Mesothelial cell of epicardium (in vitro differentiated cells): ENCODE data around the gene MYBPC3. TPM values are rescaled to one million over a fixed set of nuclear protein-coding genes. Genes with fewer than 3 reads are reported as not detected.

Source experiments
- DNase-seq, 2 experiments: peaks; one replicate each; pipeline ENCODE4 v3.0.0; 2021; ENCODE audit warnings: low spot score in 2 of 2; ENCODE audit not compliant: unreplicated experiment in 2 of 2
- H3K27ac Mint-ChIP-seq: 2 replicates; pipeline ENCODE4 v1.8.0; 2021; ENCODE audit warnings: mixed read lengths
- H3K27me3 Mint-ChIP-seq: 2 replicates; pipeline ENCODE4 v1.8.0; 2021; ENCODE audit warnings: low read depth, mixed read lengths
- H3K36me3 Mint-ChIP-seq: 2 replicates; pipeline ENCODE4 v1.8.0; 2021; ENCODE audit warnings: mixed read lengths
- H3K4me1 Mint-ChIP-seq: 2 replicates; pipeline ENCODE4 v1.8.0; 2021; ENCODE audit warnings: mixed read lengths
- H3K4me3 Mint-ChIP-seq: 2 replicates; pipeline ENCODE4 v1.8.0; 2021; ENCODE audit warnings: mild to moderate bottlenecking, moderate library complexity, mixed read lengths
- H3K9me3 Mint-ChIP-seq: 2 replicates; pipeline ENCODE4 v1.8.0; 2021; ENCODE audit warnings: mixed read lengths
- total RNA-seq: library from RNA; stranded (reverse); gene quantifications from 3 replicates; pipeline ENCODE4 v1.2.1, GENCODE V29; 2021
- TF ChIP-seq, protein P1 (sequence below): fragments of 200-600 bp; sonication (generic); IDR thresholded peaks from one replicate; pipeline ENCODE4 v1.5.0; 2021; ENCODE audit warnings: antibody characterized with exemption; ENCODE audit not compliant: unreplicated experiment

The MYBPC3 gene
- total RNA-seq, 1 donor from 2014 or later = not detected

DNA sequence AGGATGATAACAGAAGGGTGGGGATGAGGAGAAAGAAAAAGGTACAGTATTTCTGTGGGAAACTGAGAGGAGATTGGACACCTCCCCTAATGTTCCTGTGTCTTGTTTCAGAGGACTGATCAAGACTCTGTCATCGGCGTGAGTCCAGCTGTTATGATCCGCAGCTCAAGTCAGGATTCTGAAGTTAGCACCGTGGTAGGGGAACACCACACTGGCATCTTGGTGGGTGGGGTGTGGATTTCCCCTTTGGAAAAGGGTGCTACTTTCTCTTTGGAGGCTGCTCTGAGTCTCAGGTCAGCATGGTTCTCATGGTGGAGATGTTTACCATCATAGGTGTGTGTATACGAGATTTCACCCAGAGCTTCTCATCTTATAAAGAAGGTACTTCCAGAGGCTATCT, 57.1 kb downstream of the MYBPC3 start:
- peaks cover 63% of the 10 kb centered on the region for H3K36me3 Mint-ChIP-seq
- peaks cover 21% of the 10 kb centered on the region for H3K9me3 Mint-ChIP-seq

DNA sequence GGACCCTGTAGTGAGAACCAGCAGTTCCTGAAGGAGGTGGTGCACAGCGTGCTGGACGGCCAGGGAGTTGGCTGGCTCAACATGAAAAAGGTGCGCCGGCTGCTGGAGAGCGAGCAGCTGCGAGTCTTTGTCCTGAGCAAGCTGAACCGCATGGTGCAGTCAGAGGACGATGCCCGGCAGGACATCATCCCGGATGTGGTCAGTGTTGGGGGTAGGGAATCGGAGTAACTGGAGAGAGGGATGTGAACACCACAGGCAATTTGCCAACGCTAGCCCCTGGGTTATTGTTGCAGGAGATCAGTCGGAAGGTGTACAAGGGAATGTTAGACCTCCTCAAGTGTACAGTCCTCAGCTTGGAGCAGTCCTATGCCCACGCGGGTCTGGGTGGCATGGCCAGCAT, 62.6 kb downstream of the MYBPC3 start:
- peaks cover 60% of the 10 kb centered on the region for H3K36me3 Mint-ChIP-seq
- H3K27me3 Mint-ChIP-seq = no peaks in the 10 kb centered on the region
- H3K27ac Mint-ChIP-seq = no peak overlapping the region
- TF ChIP-seq, protein P1, sequence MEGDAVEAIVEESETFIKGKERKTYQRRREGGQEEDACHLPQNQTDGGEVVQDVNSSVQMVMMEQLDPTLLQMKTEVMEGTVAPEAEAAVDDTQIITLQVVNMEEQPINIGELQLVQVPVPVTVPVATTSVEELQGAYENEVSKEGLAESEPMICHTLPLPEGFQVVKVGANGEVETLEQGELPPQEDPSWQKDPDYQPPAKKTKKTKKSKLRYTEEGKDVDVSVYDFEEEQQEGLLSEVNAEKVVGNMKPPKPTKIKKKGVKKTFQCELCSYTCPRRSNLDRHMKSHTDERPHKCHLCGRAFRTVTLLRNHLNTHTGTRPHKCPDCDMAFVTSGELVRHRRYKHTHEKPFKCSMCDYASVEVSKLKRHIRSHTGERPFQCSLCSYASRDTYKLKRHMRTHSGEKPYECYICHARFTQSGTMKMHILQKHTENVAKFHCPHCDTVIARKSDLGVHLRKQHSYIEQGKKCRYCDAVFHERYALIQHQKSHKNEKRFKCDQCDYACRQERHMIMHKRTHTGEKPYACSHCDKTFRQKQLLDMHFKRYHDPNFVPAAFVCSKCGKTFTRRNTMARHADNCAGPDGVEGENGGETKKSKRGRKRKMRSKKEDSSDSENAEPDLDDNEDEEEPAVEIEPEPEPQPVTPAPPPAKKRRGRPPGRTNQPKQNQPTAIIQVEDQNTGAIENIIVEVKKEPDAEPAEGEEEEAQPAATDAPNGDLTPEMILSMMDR = no peak
- no peaks in the 10 kb centered on the region for H3K9me3 Mint-ChIP-seq
- H3K4me1 Mint-ChIP-seq = no peaks in the 10 kb centered on the region
- H3K4me3 Mint-ChIP-seq = no peak overlapping the region
- DNase-seq = no peak

More for the DNA sequence above, 57.1 kb downstream of the MYBPC3 start:
- no peaks in the 10 kb centered on the region for H3K4me1 Mint-ChIP-seq
- H3K4me3 Mint-ChIP-seq = no peak overlapping the region
- TF ChIP-seq, protein P1 = no peak
- H3K27me3 Mint-ChIP-seq = no peaks in the 10 kb centered on the region
- DNase-seq = no peak
- H3K27ac Mint-ChIP-seq = no peak overlapping the region

DNA sequence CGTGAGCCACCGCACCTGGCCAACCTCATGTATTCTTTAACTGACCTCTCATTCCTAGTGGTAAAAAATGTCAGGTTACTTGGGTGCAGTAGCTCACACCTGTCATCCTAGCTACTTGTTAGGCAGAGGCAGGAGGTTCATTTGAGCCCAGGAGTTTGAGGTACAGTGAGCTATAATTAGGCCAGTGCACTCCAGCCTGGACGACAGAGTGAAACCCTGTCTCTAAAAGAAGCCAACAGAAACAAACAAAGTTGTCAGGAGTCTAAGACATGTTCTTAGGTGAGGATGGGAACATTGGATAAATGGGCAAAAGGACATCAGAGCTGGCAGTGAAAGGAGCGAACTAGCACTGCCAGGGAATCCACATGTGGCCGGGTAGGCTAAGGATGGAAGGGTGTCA, 64.4 kb downstream of the MYBPC3 start:
- no peaks in the 10 kb centered on the region for H3K4me1 Mint-ChIP-seq
- H3K9me3 Mint-ChIP-seq = no peaks in the 10 kb centered on the region
- no peak overlapping the region for H3K27ac Mint-ChIP-seq
- TF ChIP-seq, protein P1 = no peak
- DNase-seq = no peak
- H3K4me3 Mint-ChIP-seq = no peak overlapping the region
- H3K27me3 Mint-ChIP-seq = no peaks in the 10 kb centered on the region
- peaks cover 67% of the 10 kb centered on the region for H3K36me3 Mint-ChIP-seq

DNA sequence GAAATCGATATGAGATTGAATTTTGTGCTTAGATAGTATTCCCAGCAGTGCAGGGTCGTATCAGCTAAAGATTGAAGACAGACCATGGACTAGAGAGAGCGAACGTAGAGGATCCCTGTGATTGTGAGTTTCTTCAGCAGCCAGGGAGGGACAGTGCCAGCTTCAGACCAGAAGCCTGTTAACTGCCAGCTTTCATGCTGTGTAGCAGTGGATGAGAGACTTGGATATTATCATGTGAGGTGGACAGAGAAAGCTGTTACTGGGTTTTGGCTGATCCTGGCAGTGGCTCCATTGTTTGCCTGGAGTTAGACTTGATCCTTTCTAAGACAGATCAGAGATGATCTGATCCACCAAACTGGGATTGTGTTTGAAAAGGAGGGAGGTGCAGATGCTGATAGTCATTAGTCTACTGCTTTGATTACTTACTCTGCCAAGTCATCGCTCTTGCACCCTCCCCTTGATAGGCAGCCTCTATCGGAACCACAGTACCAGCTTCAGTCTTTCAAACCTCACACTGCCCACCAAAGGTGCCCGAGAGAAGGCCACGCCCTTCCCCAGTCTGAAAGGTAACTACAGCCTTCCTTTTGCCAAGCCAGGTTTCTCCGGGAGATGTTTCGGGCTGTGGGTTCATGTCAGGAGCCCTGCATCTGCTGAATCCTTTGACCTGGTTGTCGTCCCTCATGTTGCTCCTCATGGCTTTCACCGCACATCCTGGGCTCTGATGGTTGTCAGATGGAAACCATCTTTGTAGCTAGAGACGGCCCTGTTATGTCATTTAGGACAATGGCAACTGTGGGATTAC, 66.3 kb downstream of the MYBPC3 start:
- no peak overlapping the region for H3K27ac Mint-ChIP-seq
- no peaks in the 10 kb centered on the region for H3K9me3 Mint-ChIP-seq
- H3K36me3 Mint-ChIP-seq = peaks cover 65% of the 10 kb centered on the region
- TF ChIP-seq, protein P1 = no peak
- H3K4me3 Mint-ChIP-seq = no peak overlapping the region
- H3K4me1 Mint-ChIP-seq = no peaks in the 10 kb centered on the region
- no peaks in the 10 kb centered on the region for H3K27me3 Mint-ChIP-seq
- no peak for DNase-seq

DNA sequence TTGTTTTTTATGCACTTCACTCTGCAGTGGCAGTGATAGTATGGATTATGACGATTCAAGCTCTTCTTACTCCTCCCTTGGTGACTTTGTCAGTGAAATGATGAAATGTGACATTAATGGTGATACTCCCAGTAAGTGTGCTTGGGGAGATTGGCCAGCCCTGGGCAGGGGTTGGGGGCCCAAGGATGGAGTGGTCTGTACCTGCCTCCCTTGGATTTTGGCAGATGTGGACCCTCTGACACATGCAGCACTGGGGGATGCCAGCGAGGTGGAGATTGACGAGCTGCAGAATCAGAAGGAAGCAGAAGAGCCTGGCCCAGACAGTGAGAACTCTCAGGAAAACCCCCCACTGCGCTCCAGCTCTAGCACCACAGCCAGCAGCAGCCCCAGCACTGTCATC, 68.4 kb downstream of the MYBPC3 start:
- TF ChIP-seq, protein P1 = no peak
- Mint-ChIP-seq H3K36me3 (peaks cover 55% of the 10 kb centered on the region), H3K27ac (no peak overlapping the region), H3K27me3 (no peaks in the 10 kb centered on the region), H3K4me1 (no peaks in the 10 kb centered on the region), H3K4me3 (no peak overlapping the region), H3K9me3 (no peaks in the 10 kb centered on the region)
- no peak for DNase-seq

DNA sequence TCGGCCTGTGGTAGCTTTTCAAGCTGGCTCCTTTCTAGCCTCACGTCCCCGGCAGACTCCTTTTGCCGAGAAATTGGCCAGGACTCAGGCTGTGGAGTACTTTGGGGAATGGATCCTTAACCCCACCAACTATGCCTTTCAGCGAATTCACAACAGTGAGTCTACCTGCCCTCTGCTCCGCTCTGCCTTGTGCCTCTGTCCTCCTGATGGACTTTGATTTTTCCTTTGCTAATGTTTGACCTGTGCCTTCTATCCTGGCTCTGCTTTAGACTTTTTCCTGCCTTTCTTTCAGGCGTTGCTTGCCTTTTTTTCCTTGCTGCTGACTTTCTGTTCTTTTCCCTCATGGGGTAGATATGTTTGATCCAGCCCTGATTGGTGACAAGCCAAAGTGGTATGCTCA, 70.0 kb downstream of the MYBPC3 start:
- H3K4me3 Mint-ChIP-seq = no peak overlapping the region
- no peak overlapping the region for H3K27ac Mint-ChIP-seq
- H3K4me1 Mint-ChIP-seq = no peaks in the 10 kb centered on the region
- TF ChIP-seq, protein P1 = no peak
- no peaks in the 10 kb centered on the region for H3K27me3 Mint-ChIP-seq
- H3K36me3 Mint-ChIP-seq = peaks cover 49% of the 10 kb centered on the region
- no peak for DNase-seq
- no peaks in the 10 kb centered on the region for H3K9me3 Mint-ChIP-seq
